Activated CD8-positive, alpha-beta memory T cell treated with anti-CD3 and anti-CD28 coated beads for 1 hour (primary cell): ENCODE data around the gene TK1.

Experiments
- DNase-seq, 2 donors: peaks; one replicate each; pipeline ENCODE4 v3.0.0-alpha.2; 2020; ENCODE audit warnings: low read depth in 1 of 2; ENCODE audit errors: extremely low read depth in 1 of 2

The TK1 gene

DNA sequence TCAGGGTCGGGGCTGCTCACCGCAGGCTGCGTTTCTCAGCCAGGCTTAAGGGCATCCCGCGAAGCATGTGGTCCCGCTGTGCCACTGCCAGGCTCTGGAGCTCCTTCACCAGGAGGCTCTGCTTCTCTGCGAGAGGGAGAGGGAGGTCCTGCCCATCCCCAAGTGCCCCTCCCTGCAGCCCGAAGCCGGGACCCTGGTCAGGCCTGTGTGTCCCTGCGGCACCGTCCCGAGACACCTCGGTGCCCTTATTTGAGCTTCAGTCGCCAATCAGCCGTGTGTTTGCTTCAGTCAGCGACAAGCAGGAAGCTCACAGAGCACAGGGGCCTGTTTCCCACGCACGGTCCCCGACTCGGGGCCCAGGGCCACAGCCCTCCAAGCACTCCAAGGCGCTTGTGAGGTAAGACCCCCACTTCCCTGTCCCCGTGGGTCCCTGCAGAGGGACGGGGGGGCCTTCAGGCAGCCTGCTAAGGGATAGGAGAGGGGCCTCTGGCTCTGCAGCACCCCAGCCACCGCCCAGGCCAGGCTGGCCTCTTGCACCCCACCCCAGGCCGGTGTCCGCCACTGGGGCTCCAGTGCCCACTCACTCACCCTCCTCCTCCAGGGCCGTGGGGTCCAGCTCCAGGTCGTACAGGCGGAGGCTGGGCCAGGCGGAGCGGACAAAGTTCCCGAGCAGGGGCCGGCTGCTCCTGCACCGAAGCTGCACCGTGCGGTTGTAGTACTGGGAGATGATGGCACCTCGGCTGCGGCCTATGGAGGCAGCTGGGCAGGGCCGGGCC, 61.5 kb downstream of the TK1 start:
- no peak for DNase-seq

GRCh38 chr17:78124836-78125137, 62.1 kb downstream of the TK1 start:
- no peak for DNase-seq
